Stimulated activated CD8-positive, alpha-beta memory T cell treated with anti-CD3 and anti-CD28 coated beads, Interleukin-2, amount 100 ng/mL, for 1 hour (primary cell): Measurements from ENCODE around the gene RPS6KA5.
"Not testable (repeated sequence)": the region's sequence is repeated elsewhere in the genome, so short reads cannot be mapped to it uniquely, and the experiment has no call there.

ENCODE experiments used
- DNase-seq, 2 donors: peaks; one replicate each; pipeline ENCODE4 v3.0.0-alpha.2; 2020; ENCODE audit warnings: low read depth in 2 of 2

Gene RPS6KA5

DNA sequence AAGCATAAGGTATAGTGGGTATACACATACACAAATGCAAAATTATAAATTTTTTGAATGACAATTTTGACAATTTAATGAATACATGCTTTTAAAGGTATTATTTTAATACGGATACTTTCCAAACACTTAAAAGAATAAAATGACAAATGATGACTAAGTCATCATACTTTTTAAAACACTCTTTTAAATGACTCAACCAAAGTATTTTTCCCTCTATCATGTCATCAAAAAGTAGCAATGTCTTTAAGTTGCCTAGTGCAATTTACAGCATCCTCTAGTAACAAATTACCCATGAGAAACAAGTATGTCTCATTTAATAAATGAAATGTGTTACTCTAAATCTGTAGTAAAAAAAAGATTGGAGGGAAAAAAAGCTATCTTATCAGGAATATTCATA is 73.3 kb downstream of the RPS6KA5 start:
- DNase-seq, result no peak

DNA sequence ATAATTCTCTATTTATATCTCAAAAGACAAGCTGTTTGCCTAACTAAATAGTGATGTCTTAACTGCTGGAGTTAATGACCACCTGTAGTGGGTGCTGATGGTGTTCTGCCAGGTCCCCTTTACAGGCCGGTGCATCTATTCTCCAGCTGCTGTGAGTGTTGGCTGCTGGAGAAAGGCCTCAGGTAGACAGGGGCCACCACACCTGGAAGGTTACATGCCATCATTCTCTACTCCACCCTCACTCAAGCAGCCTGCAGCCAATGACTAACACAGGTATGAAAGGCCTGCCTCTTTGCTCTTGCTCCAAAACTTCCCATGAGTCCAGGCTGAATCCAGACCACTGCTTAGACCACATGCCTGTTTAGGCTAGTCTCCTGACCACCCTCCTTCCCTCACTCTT is 73.9 kb downstream of the RPS6KA5 start:
- no peak for DNase-seq

DNA sequence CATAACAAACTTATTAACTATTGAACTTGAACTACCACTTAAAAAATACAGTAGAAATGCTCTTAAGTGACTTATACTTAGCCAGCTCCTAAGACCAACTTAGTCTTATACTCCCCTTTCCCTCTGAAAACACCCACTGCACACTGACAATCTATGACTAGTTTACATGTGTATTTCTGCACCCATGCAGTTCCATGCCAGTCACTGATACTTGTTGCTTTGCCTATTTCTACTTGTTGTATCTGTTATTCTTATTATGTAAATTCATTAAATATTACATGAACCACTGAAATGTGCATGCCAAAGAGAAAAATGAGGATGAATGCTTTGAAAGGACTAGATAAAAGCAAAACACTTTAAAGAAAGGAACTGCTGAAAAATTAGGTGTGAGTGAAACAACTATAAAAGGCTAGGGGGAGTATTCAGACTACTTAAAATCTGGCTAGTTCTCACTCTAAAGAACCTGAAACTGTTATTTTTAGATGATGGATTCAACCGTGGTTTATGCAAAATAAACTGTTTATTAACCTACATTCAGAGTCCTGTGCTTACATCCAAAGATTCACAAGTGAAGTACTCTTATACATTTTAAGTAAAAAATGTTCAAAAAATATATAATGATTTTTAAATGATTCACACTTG is 74.7 kb downstream of the RPS6KA5 start:
- DNase-seq, result no peak

DNA sequence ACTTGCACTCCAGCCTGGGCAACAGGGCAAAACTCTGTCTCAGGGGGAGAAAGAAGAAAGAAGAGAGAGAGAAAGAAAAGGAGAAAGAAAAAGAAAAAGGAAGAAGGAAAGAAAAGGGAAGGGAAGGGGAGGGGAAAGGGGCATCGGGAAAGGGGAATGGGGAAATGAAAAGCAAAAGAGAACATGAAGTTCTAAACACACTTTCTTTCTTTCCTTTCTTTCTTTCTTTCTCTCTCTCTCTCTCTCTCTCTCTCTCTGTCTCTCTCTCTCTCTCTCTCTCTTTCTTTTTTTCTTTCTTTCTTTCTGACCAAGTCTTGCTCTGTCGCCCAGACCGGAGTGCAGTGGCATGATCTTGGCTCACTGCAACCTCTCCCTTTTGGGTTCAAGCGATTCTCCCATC is 76.9 kb downstream of the RPS6KA5 start:
- no peak for DNase-seq

DNA sequence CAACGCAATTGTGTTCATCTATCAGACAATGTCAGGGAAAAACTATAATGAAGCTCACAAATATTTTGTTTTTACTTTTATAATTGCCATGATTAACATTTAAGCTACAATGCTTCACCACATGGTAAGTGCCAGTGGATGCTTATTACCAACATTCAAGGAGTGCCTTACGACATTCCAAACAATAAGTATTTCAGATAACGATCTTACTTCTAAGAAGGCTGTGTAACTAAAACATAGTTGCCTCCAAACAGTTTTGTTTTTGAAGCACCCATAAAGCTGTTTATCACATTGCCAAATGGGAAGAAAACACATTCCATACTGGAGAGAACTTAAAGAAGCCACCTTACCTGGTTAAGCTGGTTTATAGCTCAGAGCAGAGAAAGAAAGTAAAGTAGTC is 78.8 kb downstream of the RPS6KA5 start:
- DNase-seq, result no peak

DNA sequence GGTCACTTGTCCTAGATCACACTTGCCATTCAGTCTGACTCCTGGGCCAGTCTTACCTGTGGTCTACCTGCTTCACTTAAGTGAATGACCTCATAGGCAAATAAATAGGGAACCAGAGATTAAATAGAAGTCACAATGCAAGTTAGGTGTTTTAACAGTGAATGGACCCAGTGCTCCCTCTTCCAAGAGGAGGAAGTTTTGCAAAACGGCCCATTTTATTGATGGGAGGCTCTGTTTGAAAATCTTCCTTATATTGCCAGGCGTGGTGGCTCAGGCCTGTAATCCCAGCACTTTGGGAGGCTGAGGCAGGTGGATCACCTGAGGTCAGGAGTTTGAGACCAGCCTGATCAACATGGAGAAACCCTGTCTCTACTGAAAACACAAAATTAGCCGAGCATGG is 79.8 kb downstream of the RPS6KA5 start:
- not testable (repeated sequence) for DNase-seq

DNA sequence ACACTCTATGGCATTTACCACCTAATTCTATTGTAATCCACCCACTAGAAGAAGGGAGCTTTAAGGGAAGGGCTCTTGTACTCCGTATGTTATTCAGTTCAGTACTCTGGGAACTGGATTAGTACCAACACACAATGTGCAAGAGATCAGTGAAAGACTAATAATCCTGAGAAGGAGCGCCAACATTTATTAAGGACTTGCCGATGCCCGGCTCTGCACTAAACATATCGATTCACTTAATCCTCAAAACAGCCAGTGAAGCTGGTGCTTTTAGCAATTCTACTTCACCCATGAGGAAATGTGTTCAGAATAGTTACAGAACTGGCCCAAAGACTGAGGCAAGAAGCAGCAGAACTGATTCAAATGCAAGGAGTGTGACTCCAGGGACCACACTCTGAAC is 80.9 kb downstream of the RPS6KA5 start:
- DNase-seq, result no peak

DNA sequence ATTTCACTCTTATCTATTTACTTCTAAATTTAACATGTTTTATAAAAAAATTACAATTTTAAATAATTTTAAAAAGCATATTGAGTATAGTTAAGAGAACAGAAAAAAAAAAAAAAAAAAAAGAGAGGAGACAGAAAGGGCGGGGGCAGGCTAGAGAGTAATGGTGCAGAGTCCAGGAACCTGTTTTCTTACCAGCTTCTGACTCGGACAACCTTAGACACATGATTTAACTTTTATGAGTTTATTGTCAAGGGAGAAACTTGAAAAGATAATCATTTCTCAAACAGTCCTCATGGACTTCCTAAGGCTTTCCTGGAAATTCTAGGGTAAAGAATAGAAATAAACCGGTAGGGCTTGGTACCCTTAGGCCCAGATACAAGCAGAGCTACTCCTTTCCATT is 84.3 kb downstream of the RPS6KA5 start:
- DNase-seq, result no peak

DNA sequence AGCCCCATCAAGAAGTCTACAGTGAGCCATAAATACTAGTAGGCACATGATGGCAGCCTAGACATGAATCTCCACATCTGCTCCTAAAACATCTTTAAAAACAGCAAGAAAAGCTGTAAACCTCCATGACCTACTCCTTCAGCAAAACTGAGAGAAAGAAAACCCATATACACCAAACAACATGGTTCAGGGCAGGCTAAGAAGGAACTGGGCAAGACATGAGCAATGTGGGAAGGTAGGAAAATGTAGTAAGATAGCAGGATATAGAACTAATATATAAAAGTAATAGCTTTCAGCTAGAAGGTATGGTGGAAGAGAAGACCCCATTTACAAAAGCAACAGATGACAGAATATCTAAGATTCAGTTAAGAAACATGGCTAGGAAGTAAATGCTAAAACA is 88.8 kb downstream of the RPS6KA5 start:
- DNase-seq, result no peak

DNA sequence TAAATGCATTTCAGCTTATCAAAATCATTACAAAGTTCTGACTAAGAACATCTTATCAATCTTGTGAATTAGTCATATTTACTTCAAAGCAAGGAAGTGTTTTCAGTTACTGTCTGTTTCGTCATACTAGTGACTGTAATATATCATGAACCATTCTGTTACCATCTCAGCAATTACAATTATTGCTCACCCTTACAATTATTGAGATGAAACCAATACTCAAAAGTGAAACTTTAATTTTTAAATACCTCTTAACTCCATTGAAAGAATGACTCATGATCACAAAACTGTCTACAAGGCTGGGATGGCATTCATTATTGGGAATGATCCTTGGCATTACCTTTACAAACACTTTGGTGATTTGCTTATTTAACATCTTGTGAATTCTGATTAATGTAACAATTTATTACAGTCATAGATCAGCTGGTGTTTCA is 90.3 kb downstream of the RPS6KA5 start:
- no peak for DNase-seq

DNA sequence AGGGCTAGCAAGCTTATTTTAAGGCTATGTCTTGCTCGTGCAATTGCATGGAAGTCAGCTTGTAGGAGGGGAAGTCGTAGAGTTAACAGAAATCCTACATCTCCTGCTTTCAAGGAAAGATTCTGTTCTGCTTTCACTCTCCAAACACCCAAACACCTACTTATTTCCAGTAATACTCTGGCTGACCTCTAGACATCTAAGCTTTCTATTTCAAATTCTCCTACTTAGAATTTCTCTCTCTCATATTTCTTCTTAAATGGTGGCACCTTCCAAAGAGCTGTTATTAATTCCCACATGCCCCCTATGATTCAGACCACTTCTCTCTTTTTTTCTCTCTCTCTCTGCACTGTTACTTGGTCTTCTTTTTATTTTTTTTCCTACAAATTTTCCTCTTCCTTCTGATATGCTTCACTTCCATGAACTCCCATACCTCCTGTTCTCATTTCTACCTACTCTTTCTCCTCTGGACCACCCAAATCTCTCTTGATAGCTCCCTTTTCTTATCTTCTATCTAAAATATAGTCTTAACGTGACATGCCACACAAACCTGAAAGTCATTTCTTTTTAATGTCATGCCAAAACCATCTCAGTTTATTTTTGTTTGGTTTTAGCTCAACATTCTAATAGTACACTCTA is 90.8 kb downstream of the RPS6KA5 start:
- DNase-seq, result no peak

DNA sequence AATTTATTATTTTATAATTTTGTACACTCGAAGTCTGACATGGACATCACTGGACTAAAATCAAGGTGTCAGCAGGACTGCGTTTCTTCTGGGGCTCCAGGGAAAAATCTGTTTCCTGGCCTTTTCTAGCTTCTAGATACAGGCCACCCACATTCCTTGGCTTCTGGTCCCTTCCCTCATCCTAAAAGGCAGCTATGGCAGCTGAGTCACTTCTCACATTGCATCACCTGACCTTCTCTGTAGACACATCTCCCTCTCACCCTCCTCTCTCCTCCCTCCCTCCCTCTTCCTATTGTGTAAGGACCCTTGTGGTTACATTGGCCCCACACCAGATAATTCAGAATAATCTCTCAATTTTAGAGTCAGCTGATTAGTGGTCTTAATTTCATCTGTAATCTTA is 92.4 kb downstream of the RPS6KA5 start:
- DNase-seq, result no peak

DNA sequence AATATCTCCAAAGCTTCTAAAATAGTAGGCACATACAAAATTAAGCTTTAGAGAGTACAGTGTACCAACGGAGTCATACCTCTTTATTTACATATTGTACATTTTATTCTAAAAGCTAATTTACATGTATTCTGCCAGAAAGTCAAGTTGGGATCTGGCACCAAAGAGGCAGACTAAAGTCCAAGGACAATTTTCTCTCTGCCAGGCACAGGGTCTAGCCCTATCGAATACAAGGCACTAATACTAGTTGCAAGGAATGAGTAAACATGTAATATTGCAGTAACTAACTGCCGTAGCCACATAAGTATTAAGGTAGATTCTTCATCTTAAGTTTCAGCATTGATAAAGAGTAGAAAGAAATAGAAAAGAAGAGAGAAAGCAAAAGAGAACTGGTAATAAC is 93.9 kb downstream of the RPS6KA5 start:
- DNase-seq, result no peak

DNA sequence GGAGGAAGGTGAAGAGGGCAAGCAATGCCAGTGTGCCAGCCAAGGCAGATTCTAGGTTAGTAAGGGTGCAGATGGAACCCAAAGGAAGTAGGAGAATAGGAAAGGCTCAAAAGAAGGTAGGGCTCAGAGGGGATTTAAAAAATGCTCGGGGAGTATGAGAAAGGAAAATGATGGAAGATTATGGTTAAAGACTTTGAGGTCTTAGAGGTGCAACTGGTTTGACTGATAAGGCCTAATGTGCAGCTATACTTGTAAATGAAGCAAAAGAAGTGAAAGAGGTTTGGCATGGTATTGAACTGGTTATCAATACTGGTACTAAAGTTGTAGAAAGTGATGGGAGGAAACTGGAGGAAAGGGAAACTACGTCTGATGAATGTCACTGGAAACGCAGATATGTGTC is 94.7 kb downstream of the RPS6KA5 start:
- DNase-seq, result no peak

DNA sequence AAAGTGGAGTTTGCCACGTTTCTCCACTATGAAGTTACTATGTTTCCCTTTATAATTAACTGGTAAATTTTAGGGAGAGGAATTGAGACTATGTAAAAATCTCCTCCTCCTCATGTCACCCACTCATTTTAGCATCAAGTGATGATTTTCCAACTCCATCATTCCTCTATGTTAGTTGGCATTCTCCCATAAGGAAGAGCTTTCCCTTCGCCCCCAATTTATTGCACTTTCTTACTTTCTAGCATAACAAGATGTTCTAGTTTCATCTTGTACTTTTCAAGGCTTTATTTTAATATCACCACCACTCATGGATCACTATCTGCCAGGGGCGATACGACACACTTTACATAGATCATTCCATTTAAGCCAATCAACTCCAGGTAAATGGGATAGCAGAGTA is 97.1 kb downstream of the RPS6KA5 start:
- no peak for DNase-seq

DNA sequence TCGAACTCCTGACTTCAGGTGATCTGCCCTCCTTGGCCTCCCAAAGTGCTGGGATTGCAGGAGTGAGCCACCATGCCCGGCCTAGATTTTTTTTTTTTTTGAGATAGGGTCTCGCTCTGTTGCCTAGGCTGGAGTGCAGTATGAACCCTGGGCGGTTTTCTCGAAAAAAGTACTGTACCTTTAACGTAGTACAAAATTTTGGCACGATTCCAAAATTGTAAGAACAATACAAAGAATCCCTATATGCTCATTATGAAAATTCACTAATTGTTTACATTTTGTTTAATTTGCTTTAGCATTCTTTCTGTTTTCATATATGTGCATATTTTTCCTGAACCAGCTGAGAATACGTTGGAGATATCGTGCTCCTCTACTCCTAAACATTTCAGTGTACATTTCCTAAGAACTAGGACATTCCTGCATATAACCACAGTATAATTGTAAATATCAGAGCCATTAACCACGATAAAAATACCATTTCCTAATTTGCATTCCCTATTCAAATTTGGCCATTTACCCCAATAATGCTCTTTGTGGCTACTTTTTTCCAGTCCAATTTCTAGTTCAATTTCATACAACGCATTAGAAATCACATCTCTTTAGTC is 97.8 kb downstream of the RPS6KA5 start:
- no peak for DNase-seq

DNA sequence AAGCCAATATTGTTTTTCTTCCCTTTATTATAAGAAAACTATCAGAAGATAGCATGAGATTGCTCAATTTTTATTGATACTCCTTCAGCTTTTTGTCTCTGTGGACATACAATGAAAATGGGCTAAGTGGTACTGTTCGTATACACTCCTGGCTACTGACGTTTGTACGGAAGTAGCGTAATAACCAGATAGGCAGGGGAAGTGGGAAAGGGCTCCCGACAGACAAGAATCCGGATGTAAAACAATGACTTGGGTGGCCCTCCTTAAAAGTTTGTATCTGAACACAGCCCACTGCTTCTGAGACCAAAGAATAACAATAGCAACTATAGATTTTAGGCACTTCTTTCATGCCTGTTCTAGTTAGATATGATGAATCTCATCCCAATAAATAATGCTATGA is 99.6 kb downstream of the RPS6KA5 start:
- DNase-seq, result no peak

DNA sequence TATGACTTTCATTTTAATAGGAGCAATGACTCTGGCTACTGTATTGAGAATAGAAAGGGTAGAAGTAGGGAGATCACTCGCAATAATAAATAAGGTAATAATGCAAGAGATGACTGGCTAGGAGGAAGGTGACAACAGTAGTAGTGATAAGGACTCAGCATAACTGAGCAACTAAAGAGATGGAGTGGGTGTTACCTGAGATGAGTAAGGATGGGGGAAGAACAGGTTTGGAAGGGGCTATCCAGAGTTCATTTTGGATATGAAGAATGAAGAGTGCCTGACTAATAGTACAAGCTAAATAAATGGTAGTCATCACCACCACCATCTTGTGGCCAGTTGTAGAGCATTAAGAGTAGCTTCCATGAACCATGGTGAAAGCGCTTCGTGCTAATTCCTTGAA is 101.1 kb downstream of the RPS6KA5 start:
- DNase-seq, result no peak

DNA sequence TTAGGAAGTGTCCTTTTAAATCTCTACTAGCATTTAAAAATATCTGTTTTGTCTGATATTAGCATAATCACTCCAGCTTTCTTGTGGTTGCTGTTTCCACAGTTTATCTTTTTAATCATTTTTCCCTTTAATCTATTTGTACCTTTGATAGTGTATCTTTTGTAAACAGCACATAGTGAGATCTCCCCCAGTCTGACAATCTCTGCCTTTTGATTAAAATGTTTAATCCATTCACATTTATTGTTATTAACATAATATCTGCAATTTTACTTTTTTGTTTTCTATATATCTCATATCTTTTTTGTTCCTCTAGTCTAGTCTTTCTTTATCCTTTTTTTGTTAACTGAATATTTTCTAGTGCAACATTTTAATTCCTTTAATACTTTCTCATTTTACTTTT is 104.2 kb downstream of the RPS6KA5 start:
- no peak for DNase-seq

DNA sequence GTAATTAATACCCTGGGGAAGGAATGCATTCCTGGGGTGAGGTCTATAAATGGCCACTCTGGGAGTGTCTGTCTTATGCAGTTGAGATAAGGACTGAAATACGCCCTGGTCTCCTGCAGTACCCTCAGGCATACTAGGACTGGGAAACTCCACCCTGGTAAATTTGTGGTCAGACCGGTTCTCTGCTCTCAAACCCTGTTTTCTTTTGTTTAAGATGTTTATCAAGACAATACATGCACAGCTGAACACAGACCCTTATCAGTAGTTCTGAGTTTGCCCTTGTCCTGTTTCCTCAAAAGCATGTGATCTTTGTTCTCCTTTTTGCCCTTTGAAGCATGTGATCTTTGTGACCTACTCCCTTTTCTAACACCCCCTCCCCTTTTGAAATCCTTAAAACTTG is 106.8 kb downstream of the RPS6KA5 start:
- not testable (repeated sequence) for DNase-seq

DNA sequence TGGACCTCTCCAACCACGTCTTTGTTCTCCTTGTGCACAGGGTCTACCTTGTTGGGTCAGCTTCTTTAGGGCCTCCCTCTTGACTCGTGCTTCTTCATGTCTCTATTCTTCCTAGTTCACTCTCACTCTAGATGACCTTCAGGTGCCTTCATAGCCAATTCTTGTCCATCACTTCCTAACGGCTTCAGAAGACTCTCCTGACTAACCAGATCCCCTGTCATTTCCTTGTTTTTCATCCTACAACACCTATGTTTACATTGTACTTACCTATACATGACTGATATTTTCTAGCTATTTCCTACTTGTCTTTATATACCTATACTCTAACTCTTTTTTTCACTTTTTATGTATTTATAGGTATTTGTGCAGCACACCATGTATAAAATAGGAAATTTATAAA is 117.1 kb downstream of the RPS6KA5 start:
- no peak for DNase-seq

DNA sequence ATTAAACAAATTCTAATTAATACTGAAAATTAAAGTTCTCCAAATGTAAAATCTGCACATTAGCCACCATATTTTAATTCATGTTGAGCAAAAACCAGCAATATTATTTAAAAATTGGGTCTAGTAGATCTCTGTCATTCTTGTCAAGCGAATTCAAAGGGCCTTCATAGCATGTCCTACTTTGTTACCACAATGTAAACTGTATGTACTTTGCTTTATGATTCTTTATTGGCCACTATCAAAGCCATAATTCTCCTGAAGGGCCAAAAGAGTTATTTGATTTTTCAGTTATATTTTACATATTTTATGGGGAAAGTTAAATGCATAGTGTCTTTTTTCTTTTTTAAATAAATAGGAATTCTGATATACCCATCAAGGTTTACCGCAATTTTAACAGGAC is 117.9 kb downstream of the RPS6KA5 start:
- no peak for DNase-seq

DNA sequence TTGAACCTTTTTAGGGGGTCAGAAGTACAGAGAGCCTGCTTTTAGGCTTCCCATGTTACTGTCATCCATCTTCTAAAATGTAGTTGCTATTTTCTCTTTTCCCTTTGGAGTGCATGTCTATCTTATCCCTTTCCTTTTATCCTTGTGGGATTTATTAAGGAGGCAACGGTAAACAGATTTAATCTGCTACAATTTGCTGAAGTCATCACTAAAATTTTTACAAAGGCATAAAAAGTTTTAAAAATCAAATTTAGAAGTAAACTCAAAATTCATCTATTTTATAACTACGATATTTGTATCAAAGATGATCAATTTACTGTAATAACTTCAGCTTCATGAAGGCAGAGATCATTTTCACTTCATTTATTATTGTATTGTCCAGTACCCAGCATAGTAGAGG is 118.7 kb downstream of the RPS6KA5 start:
- DNase-seq, result no peak
